ENCODE data around the gene FTMT. TPM values are rescaled to one million over a fixed set of nuclear protein-coding genes. Genes with fewer than 3 reads are reported as not detected.

FTMT gene
- total and polyA plus RNA-seq, 9 of the 15 experiments (the other 6 are each of a cell fraction or from before 2014, with no cell fraction given) = not detected

DNA sequence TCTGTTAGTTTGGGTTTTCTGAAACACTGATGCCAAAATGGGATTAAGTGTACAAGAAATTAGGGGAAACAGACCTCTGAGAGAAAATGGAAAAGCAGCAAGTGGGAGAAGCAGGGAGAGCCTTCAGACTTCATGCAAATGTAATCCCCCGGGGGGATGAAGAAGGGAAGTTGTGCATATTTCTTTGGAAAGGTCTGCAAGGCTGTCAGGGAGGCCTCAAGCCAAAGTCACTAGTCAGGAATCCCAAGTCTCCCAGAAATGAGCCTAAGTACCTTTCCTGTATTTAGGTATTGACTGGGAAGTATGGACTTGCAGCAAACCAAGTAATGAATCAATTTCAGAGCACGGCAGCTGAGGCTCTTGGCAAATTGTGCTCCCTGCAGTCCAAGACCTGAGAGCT is 2.2 kb downstream of the FTMT start:
- ChIA-PET POLR2A (no interaction called here), CTCF (ENCODE audit: low intra/inter-chr PET ratio) (no interaction called here)
- Histone ChIP-seq H3K36me3 (ENCODE audit: control insufficient read depth, insufficient read depth, low read length) (no peaks in the 10 kb centered on the region), H3K9ac (ENCODE audit: insufficient read depth in 1 of 2, low read depth in 2 of 2, low read length in 2 of 2) (no peak overlapping the region), H2AFZ (ENCODE audit: low read depth, low read length) (no peak overlapping the region), H3K4me1 (replicated peaks in 1 of 2; ENCODE audit: control insufficient read depth in 2 of 2, insufficient read depth in 2 of 2, low read length in 2 of 2) (peaks cover 0 to 2% of the 10 kb centered on the region in 2 experiments; a peak in 1 of 5 replicates), H3K9me1 (ENCODE audit: control insufficient read depth, insufficient read depth, low read length) (no peaks in the 10 kb centered on the region), H3K9me3 (replicated peaks; ENCODE audit: control insufficient read depth, insufficient read depth, low read depth, low read length) (peaks cover 3% of the 10 kb centered on the region; the same call in 1 of the 2 replicates), H3K79me2 (ENCODE audit: control insufficient read depth, insufficient read depth, low read length) (no peaks in the 10 kb centered on the region), H4K20me1 (replicated peaks; ENCODE audit: control insufficient read depth, insufficient read depth, low read length) (no peaks in the 10 kb centered on the region), H3K27me3 (ENCODE audit: control insufficient read depth in 2 of 2, insufficient read depth in 2 of 2, low read length in 2 of 2) (no peaks in the 10 kb centered on the region; a peak in 1 of 5 replicates), H3K27ac (ENCODE audit: extremely low read depth, low read depth, low read length) (no peak overlapping the region), H3K4me2 (ENCODE audit: insufficient read depth, low read length) (no peak overlapping the region), H3K4me3 (no peak overlapping the region)
- DNase-seq (ENCODE audit: extremely low read depth in 1 of 4, low spot score in 3 of 4) (no peak), ATAC-seq (no peak), FAIRE-seq (no peak)
- 28% methylated on average over 2 of the region's 2 CpGs for WGBS (ENCODE audit: insufficient coverage, low coverage, missing lambda C conversion rate)
- no TSS peak for BruUV-seq (replicated peaks)
- TF ChIP-seq GABPB2 (CRISPR knock-in tag; conservative IDR thresholded peaks at IDR 0.05) = no peak
- TF ChIP-seq, protein P1, sequence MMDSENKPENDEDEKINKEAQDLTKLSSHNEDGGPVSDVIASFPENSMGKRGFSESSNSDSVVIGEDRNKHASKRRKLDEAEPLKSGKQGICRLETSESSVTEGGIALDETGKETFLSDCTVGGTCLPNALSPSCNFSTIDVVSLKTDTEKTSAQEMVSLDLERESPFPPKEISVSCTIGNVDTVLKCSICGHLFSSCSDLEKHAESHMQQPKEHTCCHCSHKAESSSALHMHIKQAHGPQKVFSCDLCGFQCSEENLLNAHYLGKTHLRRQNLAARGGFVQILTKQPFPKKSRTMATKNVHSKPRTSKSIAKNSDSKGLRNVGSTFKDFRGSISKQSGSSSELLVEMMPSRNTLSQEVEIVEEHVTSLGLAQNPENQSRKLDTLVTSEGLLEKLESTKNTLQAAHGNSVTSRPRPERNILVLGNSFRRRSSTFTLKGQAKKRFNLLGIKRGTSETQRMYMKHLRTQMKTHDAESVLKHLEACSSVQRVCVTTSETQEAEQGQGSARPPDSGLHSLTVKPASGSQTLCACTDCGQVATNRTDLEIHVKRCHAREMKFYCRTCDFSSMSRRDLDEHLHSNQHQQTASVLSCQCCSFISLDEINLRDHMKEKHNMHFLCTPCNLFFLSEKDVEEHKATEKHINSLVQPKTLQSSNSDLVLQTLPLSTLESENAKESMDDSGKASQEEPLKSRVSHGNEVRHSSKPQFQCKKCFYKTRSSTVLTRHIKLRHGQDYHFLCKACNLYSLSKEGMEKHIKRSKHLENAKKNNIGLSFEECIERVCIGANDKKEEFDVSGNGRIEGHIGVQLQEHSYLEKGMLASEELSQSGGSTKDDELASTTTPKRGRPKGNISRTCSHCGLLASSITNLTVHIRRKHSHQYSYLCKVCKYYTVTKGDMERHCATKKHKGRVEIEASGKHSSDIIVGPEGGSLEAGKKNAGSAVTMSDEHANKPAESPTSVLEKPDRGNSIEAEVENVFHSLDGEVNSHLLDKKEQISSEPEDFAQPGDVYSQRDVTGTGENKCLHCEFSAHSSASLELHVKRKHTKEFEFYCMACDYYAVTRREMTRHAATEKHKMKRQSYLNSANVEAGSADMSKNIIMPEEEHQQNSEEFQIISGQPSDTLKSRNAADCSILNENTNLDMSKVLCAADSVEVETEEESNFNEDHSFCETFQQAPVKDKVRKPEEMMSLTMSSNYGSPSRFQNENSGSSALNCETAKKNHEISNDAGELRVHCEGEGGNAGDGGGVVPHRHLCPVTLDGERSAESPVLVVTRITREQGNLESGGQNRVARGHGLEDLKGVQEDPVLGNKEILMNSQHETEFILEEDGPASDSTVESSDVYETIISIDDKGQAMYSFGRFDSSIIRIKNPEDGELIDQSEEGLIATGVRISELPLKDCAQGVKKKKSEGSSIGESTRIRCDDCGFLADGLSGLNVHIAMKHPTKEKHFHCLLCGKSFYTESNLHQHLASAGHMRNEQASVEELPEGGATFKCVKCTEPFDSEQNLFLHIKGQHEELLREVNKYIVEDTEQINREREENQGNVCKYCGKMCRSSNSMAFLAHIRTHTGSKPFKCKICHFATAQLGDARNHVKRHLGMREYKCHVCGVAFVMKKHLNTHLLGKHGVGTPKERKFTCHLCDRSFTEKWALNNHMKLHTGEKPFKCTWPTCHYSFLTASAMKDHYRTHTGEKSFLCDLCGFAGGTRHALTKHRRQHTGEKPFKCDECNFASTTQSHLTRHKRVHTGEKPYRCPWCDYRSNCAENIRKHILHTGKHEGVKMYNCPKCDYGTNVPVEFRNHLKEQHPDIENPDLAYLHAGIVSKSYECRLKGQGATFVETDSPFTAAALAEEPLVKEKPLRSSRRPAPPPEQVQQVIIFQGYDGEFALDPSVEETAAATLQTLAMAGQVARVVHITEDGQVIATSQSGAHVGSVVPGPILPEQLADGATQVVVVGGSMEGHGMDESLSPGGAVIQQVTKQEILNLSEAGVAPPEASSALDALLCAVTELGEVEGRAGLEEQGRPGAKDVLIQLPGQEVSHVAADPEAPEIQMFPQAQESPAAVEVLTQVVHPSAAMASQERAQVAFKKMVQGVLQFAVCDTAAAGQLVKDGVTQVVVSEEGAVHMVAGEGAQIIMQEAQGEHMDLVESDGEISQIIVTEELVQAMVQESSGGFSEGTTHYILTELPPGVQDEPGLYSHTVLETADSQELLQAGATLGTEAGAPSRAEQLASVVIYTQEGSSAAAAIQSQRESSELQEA (IDR thresholded peaks at IDR 0.05; ENCODE audit: low read depth) = no peak
- TF ChIP-seq TEAD1 (CRISPR knock-in tag; IDR thresholded peaks at IDR 0.05) = no peak
- TF ChIP-seq SREBF2 (CRISPR knock-in tag; IDR thresholded peaks at IDR 0.05) = no peak
- no peak for TF ChIP-seq ZNF436 (CRISPR knock-in tag; IDR thresholded peaks at IDR 0.05)
- in situ Hi-C loops (cut with MboI) (no loop called here), intact Hi-C loops (cut with micrococcal nuclease) (no loop called here)
